NCI-H187 (cell line): Measurements from ENCODE around the gene IL19.

Experiments used
- DNase-seq, 2 experiments: peaks; one replicate each; lab custom pipeline; 2025; lab: John Stamatoyannopoulos, UW

The IL19 gene, protein sequence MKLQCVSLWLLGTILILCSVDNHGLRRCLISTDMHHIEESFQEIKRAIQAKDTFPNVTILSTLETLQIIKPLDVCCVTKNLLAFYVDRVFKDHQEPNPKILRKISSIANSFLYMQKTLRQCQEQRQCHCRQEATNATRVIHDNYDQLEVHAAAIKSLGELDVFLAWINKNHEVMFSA

GRCh38 chr1:206770531-206771337 lies at the start of gene IL19:
Gene IL19 (plus strand): TSS chr1:206770773. CDS start chr1:206836663, 65,890 bp downstream.
- DNase-seq = no peak

DNA sequence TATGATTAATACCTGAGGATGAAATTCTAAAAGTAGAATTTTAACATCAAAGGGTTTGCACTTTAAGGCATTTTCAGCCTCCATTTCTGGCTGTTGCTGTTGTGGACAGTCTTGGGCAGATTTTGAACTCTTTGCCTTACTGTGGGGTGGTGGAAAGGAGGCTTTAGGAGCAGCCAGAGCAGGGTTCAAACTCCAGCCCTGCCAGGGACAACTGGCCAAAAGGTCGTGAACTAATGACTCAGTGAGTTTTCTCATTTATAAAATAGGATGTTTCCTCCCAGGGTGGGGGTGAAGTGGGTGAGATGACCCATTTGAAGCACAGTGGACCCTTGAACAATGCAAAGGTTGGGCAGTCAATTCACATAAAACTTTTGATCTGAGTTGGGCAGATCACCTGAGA lies 49.1 kb upstream of the IL19 start:
- no peak for DNase-seq

DNA sequence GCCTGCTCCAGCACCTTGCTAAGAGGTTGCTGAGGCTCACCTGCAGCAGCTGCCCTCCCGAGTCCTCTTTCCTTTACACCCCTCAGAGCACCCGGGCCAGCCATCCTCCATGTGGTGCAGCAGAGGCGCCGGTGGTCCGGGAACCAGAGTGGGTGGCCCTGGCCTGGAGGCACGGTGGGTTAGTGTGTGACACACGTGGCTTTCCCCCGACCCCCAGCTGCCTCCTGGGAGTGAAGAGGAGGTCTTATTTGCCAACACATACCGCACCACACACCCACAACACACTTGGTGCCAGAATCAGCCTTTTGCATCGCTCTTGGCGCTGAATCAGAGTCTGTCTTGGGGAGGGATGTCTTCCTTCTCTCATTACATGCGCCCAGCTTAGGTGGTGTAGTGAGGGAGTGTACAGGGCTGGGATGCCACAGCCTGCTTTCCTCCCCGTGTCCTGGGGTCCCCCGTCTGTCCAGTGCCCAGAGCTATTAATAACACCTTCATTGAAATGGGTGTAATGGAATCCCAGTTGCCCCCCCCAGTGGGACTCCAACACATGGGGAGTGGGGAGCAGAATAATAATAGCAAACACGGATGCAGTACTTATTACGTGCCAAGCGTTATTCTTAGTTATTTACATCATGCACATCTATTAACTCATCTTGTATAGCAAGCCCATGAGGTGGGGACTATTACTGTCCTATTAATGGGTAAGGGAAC lies 47.7 kb upstream of the IL19 start:
- no peak for DNase-seq

GRCh38 chr1:206723462-206723804 lies 47.1 kb upstream of the IL19 start:
- DNase-seq = no peak

DNA sequence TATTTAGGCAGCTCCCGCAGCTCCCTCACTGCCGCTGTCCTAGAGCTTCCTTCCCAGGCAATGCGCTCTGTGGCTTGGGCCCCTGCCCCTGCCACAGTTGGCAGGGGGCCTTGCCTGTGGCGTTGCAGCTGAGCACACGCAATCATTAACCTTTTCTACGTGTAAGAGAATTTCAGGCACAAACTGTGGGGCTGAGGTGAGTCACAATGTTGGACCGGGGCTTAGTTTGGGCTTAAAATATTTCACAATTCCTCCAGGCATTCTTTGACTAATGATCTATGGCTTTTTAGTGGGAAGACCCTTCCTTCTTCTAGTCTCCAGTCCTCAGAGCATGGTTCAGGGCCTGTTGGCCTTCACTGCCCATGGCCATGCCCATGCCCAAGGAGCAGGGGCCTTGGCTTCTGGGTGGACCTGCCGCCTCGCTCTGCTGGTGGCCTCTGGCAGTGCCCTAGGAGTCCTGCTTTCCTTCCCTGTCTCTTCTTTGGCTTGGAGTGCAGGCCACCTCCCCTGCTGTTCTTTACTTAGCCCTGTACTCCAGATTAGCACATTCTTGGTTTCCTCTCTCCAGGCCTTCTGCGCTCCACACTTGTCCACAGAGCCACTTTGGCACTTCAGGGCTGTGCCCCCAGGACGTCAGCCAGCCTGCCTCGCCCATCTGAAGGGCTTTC lies 46.6 kb upstream of the IL19 start:
- no peak for DNase-seq

GRCh38 chr1:206725109-206725963 lies 45.2 kb upstream of the IL19 start:
- DNase-seq = no peak

GRCh38 chr1:206727981-206728696 lies 42.4 kb upstream of the IL19 start:
- DNase-seq = no peak

DNA sequence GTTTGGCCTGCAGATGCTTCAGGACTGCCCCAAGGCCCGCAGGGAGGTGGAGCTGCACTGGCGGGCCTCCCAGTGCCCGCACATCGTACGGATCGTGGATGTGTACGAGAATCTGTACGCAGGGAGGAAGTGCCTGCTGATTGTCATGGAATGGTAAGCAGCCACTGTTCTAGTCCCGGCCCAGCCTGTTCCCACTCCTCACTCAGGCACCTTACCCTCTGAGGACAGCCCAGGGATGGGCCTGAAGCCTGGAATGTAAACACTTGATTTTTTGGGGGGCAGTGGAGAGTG lies 41.9 kb upstream of the IL19 start:
- DNase-seq = no peak

DNA sequence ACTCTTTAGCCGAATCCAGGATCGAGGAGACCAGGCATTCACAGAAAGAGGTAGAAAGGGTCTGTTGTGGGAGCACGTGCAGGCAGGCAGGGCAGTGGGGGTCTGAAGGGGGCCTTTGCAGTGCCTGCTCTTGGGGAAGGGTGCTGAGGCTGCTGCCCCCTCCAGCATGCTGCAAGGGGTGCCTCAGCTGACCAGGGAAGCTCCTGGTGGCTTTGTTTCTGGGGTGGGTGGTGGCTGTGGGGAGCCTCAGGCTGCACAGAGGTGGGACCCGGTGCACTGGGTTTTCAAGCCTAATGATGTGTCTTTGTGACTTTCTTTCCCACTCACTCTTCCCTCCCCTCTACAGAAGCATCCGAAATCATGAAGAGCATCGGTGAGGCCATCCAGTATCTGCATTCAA lies 41.5 kb upstream of the IL19 start:
- DNase-seq = no peak

GRCh38 chr1:206729507-206729906 lies 41.1 kb upstream of the IL19 start:
- no peak for DNase-seq

- no peak for DNase-seq
Observed at GRCh38 chr1:206732508-206732907, 38.1 kb upstream of the IL19 start.

GRCh38 chr1:206732992-206733391 lies 37.6 kb upstream of the IL19 start:
- DNase-seq = no peak

- peak in 1 of 2 experiments; percentile 47 for DNase-seq
Observed at GRCh38 chr1:206734499-206735142, 36.0 kb upstream of the IL19 start.

GRCh38 chr1:206735553-206736031 lies 35.0 kb upstream of the IL19 start:
- no peak for DNase-seq

- no peak for DNase-seq
Observed at GRCh38 chr1:206736878-206737728, 33.5 kb upstream of the IL19 start.

GRCh38 chr1:206737729-206738201 lies 32.8 kb upstream of the IL19 start:
- DNase-seq = no peak

DNA sequence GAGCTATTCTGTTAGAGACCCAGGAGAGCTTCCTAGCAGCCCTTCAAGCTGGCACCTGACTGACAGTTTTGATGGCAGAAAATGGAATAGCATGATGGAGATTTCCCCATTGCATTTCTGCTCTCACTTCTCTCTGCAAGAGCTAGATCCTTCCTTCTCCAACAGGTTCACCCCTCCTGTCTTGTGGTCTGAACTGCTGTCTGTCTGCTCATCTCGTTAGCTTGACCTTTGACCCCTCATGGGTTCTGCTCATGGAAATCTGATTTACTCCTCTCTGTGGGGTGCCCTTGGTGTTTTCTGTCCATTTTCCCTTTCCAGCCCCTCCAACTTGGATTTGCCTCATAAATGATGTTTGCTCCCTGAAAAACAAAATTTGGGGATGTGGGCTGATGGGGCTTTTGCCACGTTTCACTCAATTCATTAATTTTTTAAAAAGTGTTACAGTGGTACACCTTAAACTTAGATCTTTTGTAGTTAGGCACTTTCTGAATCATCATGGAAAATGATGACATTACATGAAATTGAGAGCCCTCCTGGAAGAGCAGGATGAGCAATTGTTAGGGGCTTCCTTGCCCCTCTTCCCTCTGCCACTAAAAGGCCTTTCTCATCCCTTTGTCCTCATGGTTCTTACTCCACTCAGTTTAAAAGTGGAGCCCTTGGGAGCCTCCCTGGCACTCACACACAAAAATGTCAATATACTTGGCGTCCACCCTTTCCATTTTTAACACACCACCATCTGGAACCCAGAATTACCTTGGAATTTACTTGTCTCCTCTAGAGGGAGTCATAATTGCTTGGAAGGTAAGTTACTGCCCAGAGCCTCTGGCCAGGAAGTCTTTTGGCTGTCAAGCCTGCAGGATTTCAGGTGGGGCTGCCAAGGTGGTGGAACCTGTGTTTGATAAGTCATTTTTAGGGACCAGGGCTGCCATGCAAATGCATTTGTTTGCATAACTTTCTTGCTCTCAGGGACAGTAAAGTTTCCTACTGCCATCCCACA lies 31.9 kb upstream of the IL19 start:
- DNase-seq = no peak

- no peak for DNase-seq
Observed at GRCh38 chr1:206739411-206740076, 31.0 kb upstream of the IL19 start.
